Neural cell (in vitro differentiated cells): Measurements from ENCODE around the gene NXF1. TPM values are rescaled to one million over a fixed set of nuclear protein-coding genes. Genes with fewer than 3 reads are reported as not detected.

Experiments
- H2AFZ ChIP-seq: fragments of 200-600, 300-800 bp; sonication (generic), shearing (Covaris generic); 2 replicates; pipeline ENCODE4 v1.6.0; 2014; ENCODE audit warnings: low read depth, mild to moderate bottlenecking, antibody characterized with exemption, low read length, moderate library complexity
- H3F3A ChIP-seq: fragments of 200-600 bp; shearing (Covaris generic); 2 replicates; pipeline ENCODE4 v1.6.1; 2016; ENCODE audit warnings: mild to moderate bottlenecking, moderate library complexity, mixed read lengths, antibody characterized with exemption, low read length; ENCODE audit not compliant: insufficient read depth, poor library complexity, severe bottlenecking
- H3K27ac ChIP-seq: fragments of 200-600, 300-800 bp; sonication (generic), shearing (Covaris generic); 2 replicates; pipeline ENCODE4 v1.5.1; 2014; ENCODE audit warnings: mild to moderate bottlenecking, low read length, moderate library complexity
- H3K27me3 ChIP-seq: fragments of 300-800, 200-600 bp; sonication (generic), shearing (Covaris generic); 2 replicates; pipeline ENCODE4 v1.6.0; 2014; ENCODE audit warnings: mild to moderate bottlenecking, low read depth, low read length, moderate library complexity; ENCODE audit not compliant: insufficient read depth
- H3K36me3 ChIP-seq: fragments of 300-800, 200-600 bp; sonication (generic), shearing (Covaris generic); 2 replicates; pipeline ENCODE4 v1.5.1; 2014; ENCODE audit warnings: mild to moderate bottlenecking, antibody characterized with exemption, low read length, moderate library complexity; ENCODE audit not compliant: insufficient read depth
- H3K4me2 ChIP-seq: fragments of 300-800, 200-600 bp; sonication (generic), shearing (Covaris generic); 2 replicates; pipeline ENCODE4 v1.6.0; 2014; ENCODE audit warnings: mild to moderate bottlenecking, low read length
- H3K4me3 ChIP-seq: fragments of 300-800, 200-600 bp; sonication (generic), shearing (Covaris generic); 2 replicates; pipeline ENCODE4 v1.5.1; 2014; ENCODE audit warnings: mild to moderate bottlenecking, low read length, moderate library complexity
- H3K79me2 ChIP-seq: fragments of 200-600 bp; shearing (Covaris generic); replicated peaks from 2 replicates; pipeline ENCODE4 v1.6.0; 2014; ENCODE audit warnings: mild to moderate bottlenecking, low read length, moderate library complexity; ENCODE audit not compliant: insufficient read depth
- H3K9ac ChIP-seq: fragments of 300-800, 200-600 bp; sonication (generic), shearing (Covaris generic); 2 replicates; pipeline ENCODE4 v1.6.1; 2016; ENCODE audit warnings: mild to moderate bottlenecking, low read length, mixed read lengths
- H3K9me2 ChIP-seq: fragments of 200-600 bp; shearing (Covaris generic); 2 replicates; pipeline ENCODE4 v1.6.1; 2016; ENCODE audit warnings: mild to moderate bottlenecking, low read length, mixed read lengths; ENCODE audit not compliant: insufficient read depth
- H3K9me3 ChIP-seq: fragments of 200-600, 300-800 bp; sonication (generic), shearing (Covaris generic); 2 replicates; pipeline ENCODE4 v1.6.1; 2016; ENCODE audit warnings: mild to moderate bottlenecking, mixed run types, low read length, moderate library complexity, mixed read lengths
- H4K20me1 ChIP-seq: fragments of 200-600 bp; shearing (Covaris generic); 2 replicates; pipeline ENCODE4 v1.6.1; 2016; ENCODE audit warnings: mild to moderate bottlenecking, mixed run types; ENCODE audit not compliant: insufficient read depth
- CTCF ChIP-seq: fragments of 450-650 bp; IDR thresholded peaks from 2 replicates; pipeline ENCODE4 v1.5.1; 2014; ENCODE audit warnings: antibody characterized with exemption, mild to moderate bottlenecking, moderate library complexity; ENCODE audit not compliant: poor library complexity, severe bottlenecking
- EP300 ChIP-seq: fragments of 450-650 bp; conservative IDR thresholded peaks from 2 replicates; pipeline ENCODE4 v1.6.1; 2014; ENCODE audit warnings: antibody characterized with exemption, mild to moderate bottlenecking, moderate library complexity; ENCODE audit not compliant: poor library complexity, severe bottlenecking
- EZH2 ChIP-seq: fragments of 200-600, 300-800 bp; shearing (Covaris generic), sonication (generic); IDR thresholded peaks from 2 replicates; pipeline ENCODE4 v1.6.1; 2014; ENCODE audit warnings: antibody characterized with exemption, low read length, borderline replicate concordance, mild to moderate bottlenecking; ENCODE audit not compliant: insufficient read depth, poor library complexity, severe bottlenecking
- MXI1 ChIP-seq: fragments of 450-650 bp; conservative IDR thresholded peaks from 2 replicates; pipeline ENCODE4 v1.6.1; 2014; ENCODE audit warnings: antibody characterized with exemption, mild to moderate bottlenecking; ENCODE audit not compliant: poor library complexity, severe bottlenecking
- POLR2AphosphoS5 ChIP-seq: IDR thresholded peaks from 2 replicates; pipeline ENCODE4 v1.6.1; 2012
- RAD21 ChIP-seq: fragments of 450-650 bp; conservative IDR thresholded peaks from 2 replicates; pipeline ENCODE4 v1.6.1; 2014; ENCODE audit warnings: antibody characterized with exemption, mild to moderate bottlenecking, moderate library complexity
- REST ChIP-seq: IDR thresholded peaks from 2 replicates; pipeline ENCODE4 v1.6.1; 2012; ENCODE audit warnings: borderline replicate concordance
- SMC3 ChIP-seq: fragments of 450-650 bp; conservative IDR thresholded peaks from 2 replicates; pipeline ENCODE4 v1.6.1; 2014; ENCODE audit warnings: antibody characterized with exemption, mild to moderate bottlenecking, moderate library complexity; ENCODE audit not compliant: poor library complexity
- TAF1 ChIP-seq: IDR thresholded peaks from 2 replicates; pipeline ENCODE4 v1.6.1; 2012; ENCODE audit warnings: low read depth
- polyA plus RNA-seq: library from polyadenylated mRNA; depleted of rRNA; stranded (reverse); fragments of >200 nt; gene quantifications from 2 replicates; pipeline ENCODE4 v1.2.3, GENCODE V29; 2014

Gene NXF1
- polyA plus RNA-seq, 1 donor from 2014 or later = 26.0 TPM

GRCh38 chr11:62853279-62853965 lies 48.2 kb upstream of the NXF1 start:
- no peaks in the 10 kb centered on the region for H4K20me1 ChIP-seq
- peak overlapping the region; percentile 92 for H3K4me3 ChIP-seq
- no peak overlapping the region for H2AFZ ChIP-seq
- no peak for TF ChIP-seq TAF1
- TF ChIP-seq RAD21 = no peak
- no peak for TF ChIP-seq SMC3
- TF ChIP-seq EZH2 = no peak
- no peak for TF ChIP-seq POLR2AphosphoS5
- no peak for TF ChIP-seq EP300
- TF ChIP-seq MXI1 = no peak
- TF ChIP-seq REST = no peak
- TF ChIP-seq CTCF = no peak
- no peaks in the 10 kb centered on the region for H3K9me2 ChIP-seq
- peak overlapping the region; percentile 94 for H3K9ac ChIP-seq
- peaks cover 44% of the 10 kb centered on the region for H3K79me2 ChIP-seq
- H3K4me2 ChIP-seq = peak overlapping the region; percentile 96
- peak overlapping the region; percentile 3 for H3K27ac ChIP-seq
- no peaks in the 10 kb centered on the region for H3K9me3 ChIP-seq
- peaks cover 16% of the 10 kb centered on the region for H3K36me3 ChIP-seq
- H3K27me3 ChIP-seq = no peaks in the 10 kb centered on the region
- peaks cover 10% of the 10 kb centered on the region for H3F3A ChIP-seq

GRCh38 chr11:62852523-62853188 lies 47.4 kb upstream of the NXF1 start:
- Histone ChIP-seq H3K9me3 (no peaks in the 10 kb centered on the region), H4K20me1 (no peaks in the 10 kb centered on the region), H3K36me3 (peaks cover 16% of the 10 kb centered on the region), H3F3A (peaks cover 10% of the 10 kb centered on the region), H3K9me2 (no peaks in the 10 kb centered on the region), H3K4me3 (peak overlapping the region; percentile 92), H3K27me3 (no peaks in the 10 kb centered on the region), H3K9ac (peak overlapping the region; percentile 2), H2AFZ (no peak overlapping the region), H3K27ac (no peak overlapping the region), H3K79me2 (peaks cover 38% of the 10 kb centered on the region), H3K4me2 (peak overlapping the region; percentile 96)
- no peak for TF ChIP-seq MXI1
- TF ChIP-seq REST = no peak
- TF ChIP-seq EZH2 = no peak
- no peak for TF ChIP-seq SMC3
- TF ChIP-seq TAF1 = no peak
- TF ChIP-seq CTCF = no peak
